GM18868 (cell line): ENCODE measurements around the gene NOTCH2.
A peak's percentile ranks its signal among the peaks of the same experiment; 100 is the strongest.
"Not testable (repeated sequence)": the region's sequence is repeated elsewhere in the genome, so short reads cannot be mapped to it uniquely, and the experiment has no call there.

Experiments used
- ATAC-seq: cut with Tn5 transposase; IDR thresholded peaks from one replicate; pipeline ENCODE4 v1.9.1; 2021; ENCODE audit warnings: mild to moderate bottlenecking, moderate library complexity; ENCODE audit not compliant: unreplicated experiment

The NOTCH2 gene

GRCh38 chr1:120069067-120069919, at the start of gene NOTCH2:
Gene NOTCH2 (minus strand): TSS chr1:120069662. CDS start chr1:120069406, 256 bp downstream.
- not testable (repeated sequence) for ATAC-seq

- peak; percentile 79 for ATAC-seq
Observed at GRCh38 chr1:120117371-120118177, 48.1 kb upstream of the NOTCH2 start.

- ATAC-seq = not testable (repeated sequence)
Observed at GRCh38 chr1:120116094-120116493, 46.6 kb upstream of the NOTCH2 start.

- not testable (repeated sequence) for ATAC-seq
Observed at GRCh38 chr1:120113134-120113533, 43.7 kb upstream of the NOTCH2 start.

- ATAC-seq = not testable (repeated sequence)
Observed at GRCh38 chr1:120112212-120112611, 42.8 kb upstream of the NOTCH2 start.

- not testable (repeated sequence) for ATAC-seq
Observed at GRCh38 chr1:120111771-120112170, 42.3 kb upstream of the NOTCH2 start.

- ATAC-seq = peak; percentile 73
Observed at GRCh38 chr1:120111008-120111407, 41.5 kb upstream of the NOTCH2 start.

GRCh38 chr1:120109656-120110055, 40.2 kb upstream of the NOTCH2 start:
- ATAC-seq = not testable (repeated sequence)

- ATAC-seq = peak; percentile 54
Observed at GRCh38 chr1:120109180-120109579, 39.7 kb upstream of the NOTCH2 start.

- ATAC-seq = not testable (repeated sequence)
Observed at GRCh38 chr1:120105288-120105687, 35.8 kb upstream of the NOTCH2 start.

GRCh38 chr1:120103768-120104167, 34.3 kb upstream of the NOTCH2 start:
- not testable (repeated sequence) for ATAC-seq

- not testable (repeated sequence) for ATAC-seq
Observed at GRCh38 chr1:120101593-120101992, 32.1 kb upstream of the NOTCH2 start.

- not testable (repeated sequence) for ATAC-seq
Observed at GRCh38 chr1:120100590-120100989, 31.1 kb upstream of the NOTCH2 start.

GRCh38 chr1:120098986-120099759, 29.7 kb upstream of the NOTCH2 start:
- ATAC-seq = peak; percentile 50

GRCh38 chr1:120096981-120097545, 27.6 kb upstream of the NOTCH2 start:
- not testable (repeated sequence) for ATAC-seq

- ATAC-seq = peak; percentile 88
Observed at GRCh38 chr1:120093548-120094181, 24.2 kb upstream of the NOTCH2 start.

- not testable (repeated sequence) for ATAC-seq
Observed at GRCh38 chr1:120092232-120093218, 23.1 kb upstream of the NOTCH2 start.

- ATAC-seq = not testable (repeated sequence)
Observed at GRCh38 chr1:120090830-120091229, 21.4 kb upstream of the NOTCH2 start.

GRCh38 chr1:120087959-120088358, 18.5 kb upstream of the NOTCH2 start:
- ATAC-seq = not testable (repeated sequence)
